Measurements from ENCODE around the gene ZCCHC10. TPM values are rescaled to one million over a fixed set of nuclear protein-coding genes. Genes with fewer than 3 reads are reported as not detected.
A peak's percentile ranks its signal among the peaks of the same experiment; 100 is the strongest.

The ZCCHC10 gene
- total and polyA plus RNA-seq, 10 of the 15 experiments (the other 5 are each of a cell fraction or from before 2014, with no cell fraction given), result 16.8 to 117 (median 53.5) TPM

- TF ChIP-seq ZBTB11 (CRISPR knock-in tag; IDR thresholded peaks at IDR 0.05) (peak; percentile 53), DPF2 (IDR thresholded peaks at IDR 0.05) (peak; percentile 92), CREM (IDR thresholded peaks at IDR 0.05; ENCODE audit: low read depth) (peak; percentile 68; the same call in 1 of the 2 replicates), CHD2 (IDR thresholded peaks at IDR 0.05; ENCODE audit: borderline replicate concordance, low read depth, low read length) (peak; percentile 46), RCOR1 (conservative IDR thresholded peaks at IDR 0.05; ENCODE audit: low read depth, low read length) (no peak), HDGF (IDR thresholded peaks at IDR 0.05) (no peak), TBL1XR1 (IDR thresholded peaks at IDR 0.05; ENCODE audit: low read depth, low read length) (no peak), ATF2 (IDR thresholded peaks at IDR 0.05; ENCODE audit: low read length) (no peak), ZZZ3 (IDR thresholded peaks at IDR 0.05; ENCODE audit: control insufficient read depth, insufficient read length, low read depth) (no peak), IRF4 (IDR thresholded peaks at IDR 0.05; ENCODE audit: low read depth, low read length) (no peak), SUPT20H (IDR thresholded peaks at IDR 0.05; ENCODE audit: borderline replicate concordance, control insufficient read depth, low read depth, low read length) (no peak), NFXL1 (IDR thresholded peaks at IDR 0.05; ENCODE audit: borderline replicate concordance) (no peak), MYC (IDR thresholded peaks at IDR 0.05; ENCODE audit: insufficient read depth, insufficient read length, insufficient replicate concordance, low read length, severe bottlenecking) (no peak), NRF1 (conservative IDR thresholded peaks at IDR 0.05; ENCODE audit: low read depth, low read length) (no peak), CREB1 (IDR thresholded peaks at IDR 0.05; ENCODE audit: low read depth) (peak; percentile 60; the same call in 1 of the 2 replicates), EED (IDR thresholded peaks at IDR 0.05; ENCODE audit: low read depth) (no peak), SMC3 (IDR thresholded peaks at IDR 0.05; ENCODE audit: borderline replicate concordance, low read length) (no peak), CTCF (IDR thresholded peaks at IDR 0.05 in 2 of 3, conservative IDR thresholded peaks at IDR 0.05 in 1 of 3; ENCODE audit: control insufficient read depth in 2 of 3, extremely low read depth in 1 of 3, insufficient read depth in 1 of 3, low read depth in 3 of 3, low read length in 3 of 3) (no peak)
- TF ChIP-seq, protein P1, sequence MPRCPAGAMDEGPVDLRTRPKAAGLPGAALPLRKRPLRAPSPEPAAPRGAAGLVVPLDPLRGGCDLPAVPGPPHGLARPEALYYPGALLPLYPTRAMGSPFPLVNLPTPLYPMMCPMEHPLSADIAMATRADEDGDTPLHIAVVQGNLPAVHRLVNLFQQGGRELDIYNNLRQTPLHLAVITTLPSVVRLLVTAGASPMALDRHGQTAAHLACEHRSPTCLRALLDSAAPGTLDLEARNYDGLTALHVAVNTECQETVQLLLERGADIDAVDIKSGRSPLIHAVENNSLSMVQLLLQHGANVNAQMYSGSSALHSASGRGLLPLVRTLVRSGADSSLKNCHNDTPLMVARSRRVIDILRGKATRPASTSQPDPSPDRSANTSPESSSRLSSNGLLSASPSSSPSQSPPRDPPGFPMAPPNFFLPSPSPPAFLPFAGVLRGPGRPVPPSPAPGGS (IDR thresholded peaks at IDR 0.05; ENCODE audit: borderline replicate concordance, insufficient read depth, low read depth, low read length, poor library complexity, severe bottlenecking), result no peak
These were observed 62.9 kb downstream of the ZCCHC10 start, which contains the start of gene AFF4 (continued) for GRCh38 chr5:132963171-132964104.
